Nephron progenitor cell (in vitro differentiated cells): ENCODE measurements around the gene PDP2.

Source experiments
- DNase-seq: peaks from one replicate; pipeline ENCODE4 v3.0.0; 2021
- H3K27ac Mint-ChIP-seq: 2 replicates; pipeline ENCODE4 v1.8.0; 2021; ENCODE audit warnings: mild to moderate bottlenecking, moderate library complexity, mixed read lengths
- H3K27me3 Mint-ChIP-seq: 2 replicates; pipeline ENCODE4 v1.8.0; 2021; ENCODE audit warnings: mild to moderate bottlenecking, low read depth, mixed read lengths; ENCODE audit not compliant: poor library complexity
- H3K36me3 Mint-ChIP-seq: 2 replicates; pipeline ENCODE4 v1.8.0; 2021; ENCODE audit warnings: low read depth, mixed read lengths
- H3K4me1 Mint-ChIP-seq: 2 replicates; pipeline ENCODE4 v1.8.0; 2021; ENCODE audit warnings: mixed read lengths
- H3K4me3 Mint-ChIP-seq: 2 replicates; pipeline ENCODE4 v1.8.0; 2021; ENCODE audit warnings: mild to moderate bottlenecking, moderate library complexity, mixed read lengths
- H3K9me3 Mint-ChIP-seq: 2 replicates; pipeline ENCODE4 v1.8.0; 2021; ENCODE audit warnings: mild to moderate bottlenecking, moderate library complexity, mixed read lengths
- TF ChIP-seq, protein P1 (sequence below): fragments of 200-600 bp; sonication (generic); IDR thresholded peaks from 2 replicates; pipeline ENCODE4 v1.5.0; 2021; ENCODE audit warnings: antibody characterized with exemption

PDP2 gene, protein sequence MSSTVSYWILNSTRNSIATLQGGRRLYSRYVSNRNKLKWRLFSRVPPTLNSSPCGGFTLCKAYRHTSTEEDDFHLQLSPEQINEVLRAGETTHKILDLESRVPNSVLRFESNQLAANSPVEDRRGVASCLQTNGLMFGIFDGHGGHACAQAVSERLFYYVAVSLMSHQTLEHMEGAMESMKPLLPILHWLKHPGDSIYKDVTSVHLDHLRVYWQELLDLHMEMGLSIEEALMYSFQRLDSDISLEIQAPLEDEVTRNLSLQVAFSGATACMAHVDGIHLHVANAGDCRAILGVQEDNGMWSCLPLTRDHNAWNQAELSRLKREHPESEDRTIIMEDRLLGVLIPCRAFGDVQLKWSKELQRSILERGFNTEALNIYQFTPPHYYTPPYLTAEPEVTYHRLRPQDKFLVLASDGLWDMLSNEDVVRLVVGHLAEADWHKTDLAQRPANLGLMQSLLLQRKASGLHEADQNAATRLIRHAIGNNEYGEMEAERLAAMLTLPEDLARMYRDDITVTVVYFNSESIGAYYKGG

DNA sequence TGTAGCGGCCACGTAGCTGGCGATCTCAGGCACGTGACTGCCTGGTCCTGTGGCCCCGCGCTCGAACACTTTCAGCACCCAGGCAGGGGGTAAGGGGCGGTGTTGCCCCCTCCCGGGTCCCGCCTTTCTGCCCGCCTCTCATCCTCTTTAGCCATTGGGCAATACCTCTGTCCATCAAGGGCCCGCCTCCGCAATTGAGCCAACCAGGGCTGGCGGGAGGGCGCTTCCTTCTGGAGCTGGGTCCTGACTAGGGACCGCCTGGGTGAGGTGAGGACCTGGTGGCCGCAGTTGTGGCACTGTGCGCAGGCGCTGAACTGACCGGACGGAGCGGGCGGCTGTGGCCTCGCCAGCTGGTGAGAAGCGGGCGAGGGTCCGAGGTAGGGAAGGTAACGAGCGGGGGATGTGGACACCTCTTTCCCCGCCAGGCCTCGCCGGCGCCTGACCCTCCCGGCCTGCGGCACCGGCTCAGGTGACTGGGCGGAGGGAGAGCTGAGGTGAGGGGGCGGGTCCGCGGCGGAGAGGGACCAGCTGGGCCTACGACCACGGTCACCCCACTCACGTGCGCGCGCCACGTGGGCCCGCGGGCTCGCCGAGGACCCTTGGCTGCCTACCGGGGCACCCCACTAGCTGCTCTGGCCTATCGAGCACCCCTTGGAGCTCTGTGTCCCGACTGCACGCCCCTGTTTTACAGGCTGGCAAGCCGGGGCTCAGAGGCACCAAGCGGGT lies at the start of gene PDP2:
Gene PDP2, plus strand, starts transcription at position 228 of the 726 bp plus-strand sequence. CDS start 3,770 bp downstream, outside the sequence.
- DNase-seq, result peak; percentile 93
- peaks cover 5% of the 10 kb centered on the region for H3K27me3 Mint-ChIP-seq
- H3K4me1 Mint-ChIP-seq, result peaks cover 34% of the 10 kb centered on the region
- TF ChIP-seq, protein P1, sequence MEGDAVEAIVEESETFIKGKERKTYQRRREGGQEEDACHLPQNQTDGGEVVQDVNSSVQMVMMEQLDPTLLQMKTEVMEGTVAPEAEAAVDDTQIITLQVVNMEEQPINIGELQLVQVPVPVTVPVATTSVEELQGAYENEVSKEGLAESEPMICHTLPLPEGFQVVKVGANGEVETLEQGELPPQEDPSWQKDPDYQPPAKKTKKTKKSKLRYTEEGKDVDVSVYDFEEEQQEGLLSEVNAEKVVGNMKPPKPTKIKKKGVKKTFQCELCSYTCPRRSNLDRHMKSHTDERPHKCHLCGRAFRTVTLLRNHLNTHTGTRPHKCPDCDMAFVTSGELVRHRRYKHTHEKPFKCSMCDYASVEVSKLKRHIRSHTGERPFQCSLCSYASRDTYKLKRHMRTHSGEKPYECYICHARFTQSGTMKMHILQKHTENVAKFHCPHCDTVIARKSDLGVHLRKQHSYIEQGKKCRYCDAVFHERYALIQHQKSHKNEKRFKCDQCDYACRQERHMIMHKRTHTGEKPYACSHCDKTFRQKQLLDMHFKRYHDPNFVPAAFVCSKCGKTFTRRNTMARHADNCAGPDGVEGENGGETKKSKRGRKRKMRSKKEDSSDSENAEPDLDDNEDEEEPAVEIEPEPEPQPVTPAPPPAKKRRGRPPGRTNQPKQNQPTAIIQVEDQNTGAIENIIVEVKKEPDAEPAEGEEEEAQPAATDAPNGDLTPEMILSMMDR, result no peak
- H3K9me3 Mint-ChIP-seq, result no peaks in the 10 kb centered on the region
- peaks cover 14% of the 10 kb centered on the region for H3K36me3 Mint-ChIP-seq
- H3K27ac Mint-ChIP-seq, result peak within 1 kb of the TSS; percentile 59
- peak within 1 kb of the TSS; percentile 95 for H3K4me3 Mint-ChIP-seq

DNA sequence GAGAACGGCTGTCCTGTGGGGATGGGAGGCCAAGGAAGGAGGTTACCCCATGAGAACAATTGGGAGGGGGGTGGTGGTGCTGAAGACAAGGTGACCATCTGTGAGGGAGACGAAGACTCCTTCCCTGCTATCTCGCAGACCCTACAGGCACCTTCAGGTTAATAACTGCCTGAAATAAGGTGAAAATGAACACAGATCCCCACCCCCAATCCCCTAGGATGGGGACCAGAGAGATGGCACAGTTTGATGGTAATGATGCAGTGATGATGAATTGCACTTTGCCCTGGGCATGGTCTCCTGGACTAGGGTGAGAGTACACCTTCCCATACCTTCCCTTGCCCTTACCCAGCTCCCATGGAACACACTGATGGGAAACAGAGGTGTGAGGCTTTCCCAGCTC lies 48.1 kb upstream of the PDP2 start:
- Mint-ChIP-seq H3K27me3 (peaks cover 35% of the 10 kb centered on the region), H3K36me3 (peaks cover 16% of the 10 kb centered on the region), H3K27ac (peak overlapping the region; percentile 6), H3K4me1 (peaks cover 31% of the 10 kb centered on the region), H3K9me3 (no peaks in the 10 kb centered on the region), H3K4me3 (no peak overlapping the region)
- no peak for DNase-seq
- TF ChIP-seq, protein P1, result no peak

DNA sequence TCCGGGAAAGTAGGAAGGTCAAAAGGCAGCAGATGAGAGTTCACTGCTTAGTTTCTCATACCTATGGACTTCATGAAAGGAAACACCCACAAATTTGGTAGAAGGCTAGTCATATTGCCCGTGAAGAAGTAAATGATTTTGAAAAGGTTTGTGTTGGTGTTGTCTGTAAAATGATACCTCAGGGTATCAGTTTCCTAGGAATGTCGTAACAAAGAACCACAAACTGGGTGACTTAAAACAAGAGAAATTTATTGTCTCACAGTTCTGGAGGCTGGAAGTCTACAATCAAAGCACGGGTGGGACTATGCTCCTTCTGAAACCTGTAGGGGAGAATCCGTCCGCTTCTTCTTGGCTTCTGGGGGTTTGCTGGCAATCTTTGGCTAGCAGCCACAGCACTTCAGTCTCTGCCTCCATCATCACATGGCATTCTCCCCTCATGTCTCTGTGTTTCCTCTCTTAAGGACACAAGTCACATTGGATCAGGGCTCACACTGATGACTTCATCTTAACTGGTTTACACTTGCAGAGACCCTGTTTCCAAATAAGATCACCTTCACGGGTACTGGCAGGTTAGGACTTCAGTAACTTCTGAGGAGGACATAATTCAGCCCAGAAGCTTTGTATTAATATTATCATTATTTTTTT lies 47.5 kb upstream of the PDP2 start:
- Mint-ChIP-seq H3K27ac (peak overlapping the region; percentile 6), H3K4me3 (no peak overlapping the region), H3K9me3 (no peaks in the 10 kb centered on the region), H3K4me1 (peaks cover 29% of the 10 kb centered on the region), H3K36me3 (peaks cover 10% of the 10 kb centered on the region), H3K27me3 (peaks cover 39% of the 10 kb centered on the region)
- TF ChIP-seq, protein P1, result no peak
- no peak for DNase-seq

DNA sequence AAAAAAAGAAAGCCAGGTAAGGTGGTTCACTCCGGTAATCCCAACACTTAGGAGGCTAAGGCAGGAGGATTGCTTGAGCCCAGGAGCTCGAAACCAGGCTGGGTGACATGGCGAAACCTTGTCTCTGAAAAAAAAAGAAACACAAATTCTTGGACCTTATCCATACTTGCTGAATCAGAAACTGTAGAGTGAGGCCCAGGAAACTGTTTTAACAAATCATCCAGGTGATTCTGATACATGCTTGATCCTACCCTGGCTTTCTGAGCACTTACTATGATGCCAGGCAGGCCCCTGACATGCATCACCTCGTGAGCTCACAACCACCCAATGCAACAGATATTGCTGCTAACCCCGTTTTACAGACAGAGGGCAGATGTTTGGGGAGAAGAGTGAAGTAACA lies 45.6 kb upstream of the PDP2 start:
- no peak overlapping the region for H3K27ac Mint-ChIP-seq
- H3K27me3 Mint-ChIP-seq, result peaks cover 58% of the 10 kb centered on the region
- TF ChIP-seq, protein P1, result no peak
- H3K36me3 Mint-ChIP-seq, result no peaks in the 10 kb centered on the region
- no peak for DNase-seq
- peaks cover 15% of the 10 kb centered on the region for H3K9me3 Mint-ChIP-seq
- no peak overlapping the region for H3K4me3 Mint-ChIP-seq
- peaks cover 15% of the 10 kb centered on the region for H3K4me1 Mint-ChIP-seq

DNA sequence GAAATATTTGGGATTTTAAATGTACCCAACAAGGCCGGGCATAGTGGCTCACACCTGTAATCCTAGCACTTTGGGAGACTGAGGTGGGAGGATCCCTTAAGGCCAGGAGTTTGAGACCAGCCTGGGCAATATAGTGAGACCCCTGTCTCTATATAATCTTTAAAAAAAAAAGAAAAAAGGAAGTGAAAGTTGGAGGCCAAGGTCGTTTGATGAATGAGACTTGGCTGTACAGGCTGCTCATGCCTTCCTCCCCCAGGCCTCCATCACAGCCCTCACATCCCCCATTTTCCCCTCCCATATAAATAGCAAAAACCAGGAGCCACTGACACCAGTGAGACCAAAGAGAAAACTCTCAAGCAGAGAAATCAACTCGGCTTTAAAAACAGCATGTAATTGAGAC lies 39.4 kb upstream of the PDP2 start:
- H3K36me3 Mint-ChIP-seq, result no peaks in the 10 kb centered on the region
- no peak overlapping the region for H3K27ac Mint-ChIP-seq
- no peak overlapping the region for H3K4me3 Mint-ChIP-seq
- TF ChIP-seq, protein P1, result no peak
- DNase-seq, result no peak
- peaks cover 15% of the 10 kb centered on the region for H3K9me3 Mint-ChIP-seq
- no peaks in the 10 kb centered on the region for H3K4me1 Mint-ChIP-seq
- H3K27me3 Mint-ChIP-seq, result peaks cover 88% of the 10 kb centered on the region
